Transverse colon (tissue), 4 donors: ENCODE results near the gene HAGHL.

Experiments
- EP300 ChIP-seq: sonication (generic); formaldehyde crosslinking; IDR thresholded peaks from one replicate; pipeline ENCODE4 v1.6.1; 2017; ENCODE audit warnings: antibody characterized with exemption, low read depth
- POLR2A ChIP-seq: fragments of 450-650 bp; IDR thresholded peaks from one replicate; pipeline ENCODE4 v1.6.1; 2016; ENCODE audit warnings: antibody characterized with exemption, mild to moderate bottlenecking, moderate library complexity
- POLR2AphosphoS5 ChIP-seq, 3 donors: sonication (generic); formaldehyde crosslinking; IDR thresholded peaks; one replicate each; pipeline ENCODE4 v1.6.1; 2016; ENCODE audit warnings: antibody characterized with exemption in 3 of 3
- TF ChIP-seq, protein P1 (sequence below), 5 experiments: fragments of 200-600 bp in 3 of 5; fragments of 450-650 bp in 2 of 5; sonication (generic) in 3 of 5; IDR thresholded peaks; 1 replicate in 2 of 5; 2 replicates in 3 of 5; pipeline ENCODE4 v1.5.1; 2016 to 2017; ENCODE audit warnings: antibody characterized with exemption in 5 of 5, inconsistent platforms in 3 of 5, mild to moderate bottlenecking in 2 of 5, moderate library complexity in 1 of 5

DNA sequence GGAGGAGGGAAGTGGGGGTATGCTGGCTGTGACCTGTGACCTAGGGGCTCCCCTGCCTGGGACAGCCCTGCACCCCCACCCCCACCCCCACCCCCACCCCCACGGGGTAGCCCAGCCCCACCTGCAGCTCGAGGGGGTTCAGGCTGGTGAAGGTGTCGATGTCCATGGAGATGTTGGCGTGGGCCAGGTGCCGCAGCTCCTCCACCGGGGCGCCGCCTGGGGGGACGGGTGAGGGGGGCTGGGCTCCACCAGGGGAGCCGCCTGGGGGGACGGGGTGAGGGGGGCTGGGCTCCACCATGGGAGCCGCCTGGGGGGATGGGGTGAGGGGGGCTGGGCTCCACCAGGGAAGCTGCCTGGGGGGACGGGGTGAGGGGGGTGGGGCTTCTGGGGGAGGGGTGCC, 43.5 kb downstream of the HAGHL start:
- TF ChIP-seq, protein P1, sequence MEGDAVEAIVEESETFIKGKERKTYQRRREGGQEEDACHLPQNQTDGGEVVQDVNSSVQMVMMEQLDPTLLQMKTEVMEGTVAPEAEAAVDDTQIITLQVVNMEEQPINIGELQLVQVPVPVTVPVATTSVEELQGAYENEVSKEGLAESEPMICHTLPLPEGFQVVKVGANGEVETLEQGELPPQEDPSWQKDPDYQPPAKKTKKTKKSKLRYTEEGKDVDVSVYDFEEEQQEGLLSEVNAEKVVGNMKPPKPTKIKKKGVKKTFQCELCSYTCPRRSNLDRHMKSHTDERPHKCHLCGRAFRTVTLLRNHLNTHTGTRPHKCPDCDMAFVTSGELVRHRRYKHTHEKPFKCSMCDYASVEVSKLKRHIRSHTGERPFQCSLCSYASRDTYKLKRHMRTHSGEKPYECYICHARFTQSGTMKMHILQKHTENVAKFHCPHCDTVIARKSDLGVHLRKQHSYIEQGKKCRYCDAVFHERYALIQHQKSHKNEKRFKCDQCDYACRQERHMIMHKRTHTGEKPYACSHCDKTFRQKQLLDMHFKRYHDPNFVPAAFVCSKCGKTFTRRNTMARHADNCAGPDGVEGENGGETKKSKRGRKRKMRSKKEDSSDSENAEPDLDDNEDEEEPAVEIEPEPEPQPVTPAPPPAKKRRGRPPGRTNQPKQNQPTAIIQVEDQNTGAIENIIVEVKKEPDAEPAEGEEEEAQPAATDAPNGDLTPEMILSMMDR (IDR thresholded peaks at IDR 0.05) = no peak
- no peak for TF ChIP-seq POLR2AphosphoS5 (IDR thresholded peaks at IDR 0.05)
- no peak for TF ChIP-seq POLR2A
- no peak for TF ChIP-seq EP300
